Measurements from ENCODE around the gene DNAH14. TPM values are rescaled to one million over a fixed set of nuclear protein-coding genes. Genes with fewer than 3 reads are reported as not detected.
"Not testable (repeated sequence)": the region's sequence is repeated elsewhere in the genome, so short reads cannot be mapped to it uniquely, and the experiment has no call there.

The DNAH14 gene
- total and polyA plus RNA-seq, 8 donors: 13.2 to 21.3 (median 18.1) TPM

DNA sequence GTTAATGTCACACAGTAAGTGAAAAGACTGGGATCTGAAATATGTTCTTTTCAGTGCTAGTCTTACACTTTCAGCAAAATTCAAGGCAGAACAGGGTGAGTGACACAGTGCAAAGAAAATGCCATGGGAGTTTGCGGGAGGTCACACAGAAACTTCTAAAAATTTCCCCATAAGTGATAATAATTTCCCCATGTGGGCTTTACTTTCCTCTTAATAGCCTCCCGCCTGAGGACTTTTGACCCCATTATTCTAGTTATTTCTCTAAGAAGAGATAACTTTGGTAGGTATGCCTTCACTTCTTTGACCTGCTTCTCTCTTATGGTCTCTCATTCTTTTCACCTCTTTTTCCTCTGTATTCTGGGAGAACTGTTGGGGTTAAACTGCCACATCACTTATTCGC is 8.1 kb upstream of the DNAH14 start:
- Histone ChIP-seq H3K4me1 (no peaks in the 10 kb centered on the region), H3K27me3 (no peaks in the 10 kb centered on the region), H3K36me3 (no peaks in the 10 kb centered on the region), H3K27ac (no peak overlapping the region), H3K4me3 (no peak overlapping the region), H3K9me3 (no peaks in the 10 kb centered on the region)
- ATAC-seq (no peak), DNase-seq (no peak)
- no peak for TF ChIP-seq CTCF (IDR thresholded peaks at IDR 0.05)
- intact Hi-C loops (cut with DNase I): no loop called here

DNA sequence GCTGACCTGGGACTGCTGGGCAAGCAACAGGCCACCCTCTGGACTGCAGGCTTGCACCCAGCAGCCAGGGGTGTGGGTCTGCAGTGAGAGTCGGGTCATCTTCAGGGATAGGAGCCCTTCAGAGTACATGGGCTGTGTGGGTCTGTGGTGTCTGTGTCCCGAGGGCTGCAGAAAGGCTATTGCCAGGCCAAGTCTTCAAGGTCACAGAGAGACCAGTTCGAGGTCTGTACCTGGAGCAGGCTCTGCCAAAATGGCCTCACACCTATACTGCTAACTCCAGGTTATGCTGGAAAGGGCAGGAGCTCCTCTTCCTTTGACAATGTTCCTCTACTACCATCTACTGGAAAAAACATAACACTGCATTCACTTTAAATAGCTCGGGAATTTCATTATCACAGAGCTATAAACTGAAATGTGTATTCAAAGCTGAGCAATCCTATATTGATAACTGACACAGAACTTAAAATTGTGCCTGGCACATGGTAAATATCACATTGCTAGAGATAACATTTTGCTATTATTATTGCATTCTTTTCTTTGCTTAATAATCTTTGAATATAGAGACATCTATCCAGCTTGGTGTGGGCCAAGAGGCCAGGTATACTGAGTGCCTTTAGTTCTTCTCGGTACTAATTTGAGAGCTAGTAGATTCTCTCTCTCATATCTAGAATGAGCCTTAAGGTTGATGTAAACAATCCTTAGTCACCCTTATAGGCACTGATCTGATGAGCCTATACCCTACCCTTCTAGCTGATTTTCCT is 6.9 kb upstream of the DNAH14 start:
- ATAC-seq (peak; percentile 91), DNase-seq (peak in 2 of 4 donors; percentile 14 to 41)
- Histone ChIP-seq H3K9me3 (no peaks in the 10 kb centered on the region), H3K4me1 (no peaks in the 10 kb centered on the region), H3K36me3 (no peaks in the 10 kb centered on the region), H3K4me3 (no peak overlapping the region), H3K27ac (no peak overlapping the region), H3K27me3 (no peaks in the 10 kb centered on the region)
- peak; percentile 45 to 67 for TF ChIP-seq CTCF (IDR thresholded peaks at IDR 0.05)
- intact Hi-C loops (cut with DNase I): no loop called here

DNA sequence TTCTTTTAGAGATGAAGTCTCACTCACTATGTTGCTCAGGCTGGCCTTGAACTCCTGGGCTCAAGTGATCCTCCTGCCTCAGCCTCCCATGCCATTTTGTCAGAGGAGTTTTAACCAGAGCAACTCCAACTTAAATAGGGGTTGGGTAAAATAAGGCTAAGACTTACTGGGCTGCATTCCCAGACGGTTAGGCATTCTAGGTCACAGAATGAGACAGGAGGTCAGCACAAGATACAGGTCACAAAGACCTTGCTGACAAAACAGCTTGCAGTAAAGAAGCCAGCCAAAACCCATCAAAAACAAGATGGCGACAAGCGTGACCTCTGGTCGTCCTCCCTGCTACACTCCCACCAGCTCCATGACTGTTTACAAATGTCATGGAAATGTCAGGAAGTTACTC is 5.7 kb upstream of the DNAH14 start:
- no peak overlapping the region for H3K27ac ChIP-seq
- ATAC-seq: no peak
- H3K36me3 ChIP-seq: no peaks in the 10 kb centered on the region
- no peak for DNase-seq
- TF ChIP-seq CTCF (IDR thresholded peaks at IDR 0.05): no peak
- H3K4me3 ChIP-seq: no peak overlapping the region
- no peaks in the 10 kb centered on the region for H3K4me1 ChIP-seq
- no peaks in the 10 kb centered on the region for H3K9me3 ChIP-seq
- intact Hi-C loops (cut with DNase I): no loop called here
- no peaks in the 10 kb centered on the region for H3K27me3 ChIP-seq

DNA sequence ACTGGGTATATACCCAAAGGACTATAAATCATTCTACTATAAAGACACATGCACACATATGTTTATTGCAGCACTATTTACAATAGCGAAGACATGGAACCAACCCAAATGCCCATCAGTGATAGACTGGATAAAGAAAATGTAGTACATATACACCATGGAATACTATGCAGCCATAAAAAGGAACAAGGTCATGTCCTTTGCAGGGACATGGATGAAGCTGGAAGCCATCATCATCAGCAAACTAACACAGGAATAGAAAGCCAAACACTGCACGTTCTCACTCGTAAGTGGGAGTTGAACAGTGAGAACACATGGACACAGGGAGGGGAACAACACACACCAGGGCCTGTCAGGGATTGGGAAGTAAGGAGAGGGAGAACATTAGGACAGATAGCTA is 1.8 kb upstream of the DNAH14 start:
- H3K36me3 ChIP-seq; H3K27ac ChIP-seq; H3K9me3 ChIP-seq; DNase-seq; intact Hi-C loops (cut with DNase I); ATAC-seq; H3K4me1 ChIP-seq; H3K4me3 ChIP-seq: not testable (repeated sequence)
- peaks cover 0 to 19% of the 10 kb centered on the region in 2 donors for H3K27me3 ChIP-seq

GRCh38 chr1:224928906-224929305 is 569 bp upstream of the DNAH14 start:
- H3K27ac ChIP-seq: peak overlapping the region; percentile 53 to 78
- no peak for DNase-seq
- intact Hi-C loops (cut with DNase I): no loop called here
- no peak for TF ChIP-seq CTCF (IDR thresholded peaks at IDR 0.05)
- H3K9me3 ChIP-seq: peaks cover 0 to 19% of the 10 kb centered on the region in 2 donors
- ATAC-seq: no peak
- peak overlapping the region; percentile 46 to 49 for H3K4me3 ChIP-seq
- H3K4me1 ChIP-seq: no peaks in the 10 kb centered on the region
- H3K36me3 ChIP-seq: no peaks in the 10 kb centered on the region
- peaks cover 0 to 19% of the 10 kb centered on the region in 2 donors for H3K27me3 ChIP-seq

DNA sequence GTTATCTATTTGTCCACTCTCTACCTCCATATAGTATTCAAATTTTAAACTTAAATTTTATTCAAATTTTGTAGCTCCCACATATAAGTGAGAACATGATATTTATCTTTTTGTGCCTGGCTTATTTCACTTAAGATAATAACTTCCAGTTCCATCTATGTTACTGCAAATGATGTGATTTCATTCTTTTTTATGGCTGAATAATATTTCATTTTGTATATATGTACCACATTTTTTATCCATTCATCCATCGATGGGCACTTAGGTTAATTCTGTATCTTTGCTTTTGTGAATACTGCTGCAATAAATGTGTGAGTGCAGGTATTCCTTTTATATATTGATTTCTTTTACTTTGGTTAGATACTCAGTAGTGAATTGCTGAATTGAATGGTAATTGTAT is 2.1 kb downstream of the DNAH14 start:
- Histone ChIP-seq H3K36me3 (no peaks in the 10 kb centered on the region), H3K4me1 (no peaks in the 10 kb centered on the region), H3K9me3 (peaks cover 0 to 41% of the 10 kb centered on the region in 2 donors), H3K4me3 (no peak overlapping the region), H3K27ac (no peak overlapping the region), H3K27me3 (peaks cover 0 to 19% of the 10 kb centered on the region in 2 donors)
- TF ChIP-seq CTCF (IDR thresholded peaks at IDR 0.05): no peak
- DNase-seq (no peak), ATAC-seq (no peak)
- intact Hi-C loops (cut with DNase I): no loop called here
